ENCODE results near the gene SOD1.

- TF ChIP-seq, protein P1, sequence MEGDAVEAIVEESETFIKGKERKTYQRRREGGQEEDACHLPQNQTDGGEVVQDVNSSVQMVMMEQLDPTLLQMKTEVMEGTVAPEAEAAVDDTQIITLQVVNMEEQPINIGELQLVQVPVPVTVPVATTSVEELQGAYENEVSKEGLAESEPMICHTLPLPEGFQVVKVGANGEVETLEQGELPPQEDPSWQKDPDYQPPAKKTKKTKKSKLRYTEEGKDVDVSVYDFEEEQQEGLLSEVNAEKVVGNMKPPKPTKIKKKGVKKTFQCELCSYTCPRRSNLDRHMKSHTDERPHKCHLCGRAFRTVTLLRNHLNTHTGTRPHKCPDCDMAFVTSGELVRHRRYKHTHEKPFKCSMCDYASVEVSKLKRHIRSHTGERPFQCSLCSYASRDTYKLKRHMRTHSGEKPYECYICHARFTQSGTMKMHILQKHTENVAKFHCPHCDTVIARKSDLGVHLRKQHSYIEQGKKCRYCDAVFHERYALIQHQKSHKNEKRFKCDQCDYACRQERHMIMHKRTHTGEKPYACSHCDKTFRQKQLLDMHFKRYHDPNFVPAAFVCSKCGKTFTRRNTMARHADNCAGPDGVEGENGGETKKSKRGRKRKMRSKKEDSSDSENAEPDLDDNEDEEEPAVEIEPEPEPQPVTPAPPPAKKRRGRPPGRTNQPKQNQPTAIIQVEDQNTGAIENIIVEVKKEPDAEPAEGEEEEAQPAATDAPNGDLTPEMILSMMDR (IDR thresholded peaks at IDR 0.05): no peak
- TF ChIP-seq EP300 (IDR thresholded peaks at IDR 0.05) (no peak), POLR2A (IDR thresholded peaks at IDR 0.05) (no peak)
These were observed 44.8 kb upstream of the SOD1 start for GRCh38 chr21:31614705-31615104.
